GM21529 (cell line): ENCODE data around the gene CTAGE1.
"Not testable (repeated sequence)": the region's sequence is repeated elsewhere in the genome, so short reads cannot be mapped to it uniquely, and the experiment has no call there.

Experiments used
- ATAC-seq: cut with Tn5 transposase; IDR thresholded peaks from one replicate; pipeline ENCODE4 v1.9.1; 2021; ENCODE audit not compliant: unreplicated experiment

CTAGE1 gene

DNA sequence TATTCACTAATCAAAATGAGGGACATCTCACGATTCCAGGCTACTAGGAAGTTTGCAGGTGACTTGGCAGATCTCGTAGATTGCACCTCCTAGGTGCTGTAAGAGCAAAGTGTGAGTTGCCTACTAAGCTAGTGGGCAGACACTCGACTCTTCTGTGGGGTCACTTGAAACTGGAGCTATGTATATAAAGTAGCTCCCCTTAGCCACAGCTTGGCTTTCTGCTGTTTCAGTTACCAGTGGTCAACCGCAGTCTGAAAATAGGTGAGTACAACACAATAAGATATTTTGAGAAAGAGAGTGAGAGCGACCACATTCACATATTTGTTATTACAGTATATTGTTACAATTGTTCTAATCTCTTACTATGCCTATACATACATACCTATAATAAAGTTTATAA, 23.3 kb downstream of the CTAGE1 start:
- no peak for ATAC-seq

DNA sequence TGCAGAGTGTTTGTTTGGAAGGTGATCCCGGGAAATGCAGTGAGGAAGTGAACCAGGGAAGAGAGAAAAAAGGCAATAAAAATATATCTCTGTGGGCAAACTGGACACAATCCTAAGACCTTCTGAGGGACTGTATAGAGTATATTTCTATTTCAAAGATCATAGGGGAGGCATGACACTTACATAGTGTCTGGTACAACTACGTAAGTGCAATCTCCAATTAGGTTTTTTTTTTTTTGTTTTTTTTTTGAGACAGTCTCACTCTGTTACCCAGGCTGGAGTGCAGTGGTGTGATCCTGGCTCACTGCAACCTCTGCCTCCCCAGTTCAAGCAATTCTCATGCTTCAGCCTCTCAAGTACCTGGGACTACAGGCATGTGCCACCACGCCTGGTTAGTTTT, 24.6 kb downstream of the CTAGE1 start:
- not testable (repeated sequence) for ATAC-seq

DNA sequence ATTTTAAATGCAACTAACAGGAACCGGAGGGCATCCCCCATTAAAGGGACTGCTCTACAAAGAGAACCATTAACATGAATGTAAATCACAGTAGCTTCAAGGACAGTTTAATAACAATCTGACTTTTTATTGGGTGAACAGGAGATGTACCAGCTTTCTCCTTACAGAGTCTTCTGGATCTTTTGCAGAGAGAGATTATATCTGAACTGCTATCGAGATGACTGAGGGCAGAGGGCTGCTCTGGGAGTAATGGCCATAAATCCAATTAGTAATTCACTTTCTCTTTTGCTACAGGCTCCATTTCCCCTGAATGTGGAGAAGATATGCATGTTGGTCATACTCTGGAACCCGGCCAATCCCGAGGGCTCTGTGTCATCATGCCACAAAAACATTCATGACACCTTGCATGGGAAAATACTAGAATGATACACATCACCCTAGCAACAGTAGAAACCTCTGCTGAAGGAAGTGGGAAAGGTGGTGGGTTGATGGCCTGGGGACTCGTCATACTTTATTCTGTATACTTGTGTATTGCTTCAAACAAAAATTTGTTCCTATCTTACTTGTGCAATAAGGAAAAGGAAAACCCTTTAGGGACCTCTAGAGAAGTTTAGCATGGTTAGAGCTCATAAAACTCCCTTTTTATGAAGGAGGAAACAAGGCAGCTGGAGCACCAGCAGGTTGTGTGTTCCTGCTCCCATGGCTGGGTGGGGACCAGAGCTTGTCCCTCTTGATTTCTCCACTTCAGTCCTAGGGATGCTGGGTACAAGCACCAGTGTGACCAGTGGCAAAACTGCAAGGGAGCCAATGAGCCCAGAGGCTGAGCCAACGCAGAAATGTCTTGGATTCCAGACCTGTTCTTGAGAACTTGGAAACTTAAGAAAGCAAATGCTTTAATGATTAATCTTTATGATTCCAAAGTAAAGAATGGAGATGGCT, 26.0 kb downstream of the CTAGE1 start:
- no peak for ATAC-seq

DNA sequence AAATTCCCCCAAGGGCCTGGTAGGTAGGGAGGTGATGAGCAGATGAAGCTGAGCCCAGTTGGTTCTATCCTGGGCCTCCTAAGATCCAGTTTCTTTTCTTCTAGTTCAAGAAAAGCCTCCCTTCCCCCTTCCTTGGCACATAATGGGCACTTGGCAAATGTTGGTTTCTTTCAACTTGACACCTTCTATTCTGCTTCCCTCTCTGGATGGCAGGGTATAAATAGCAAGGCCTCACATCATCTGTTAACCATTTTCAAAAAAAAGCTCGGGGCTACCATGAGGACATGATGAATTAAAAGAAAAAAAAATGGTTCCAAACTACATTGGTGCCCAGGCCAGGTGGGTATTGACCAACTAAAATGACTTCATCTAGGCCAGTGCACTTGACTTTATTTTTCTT, 29.9 kb downstream of the CTAGE1 start:
- no peak for ATAC-seq

DNA sequence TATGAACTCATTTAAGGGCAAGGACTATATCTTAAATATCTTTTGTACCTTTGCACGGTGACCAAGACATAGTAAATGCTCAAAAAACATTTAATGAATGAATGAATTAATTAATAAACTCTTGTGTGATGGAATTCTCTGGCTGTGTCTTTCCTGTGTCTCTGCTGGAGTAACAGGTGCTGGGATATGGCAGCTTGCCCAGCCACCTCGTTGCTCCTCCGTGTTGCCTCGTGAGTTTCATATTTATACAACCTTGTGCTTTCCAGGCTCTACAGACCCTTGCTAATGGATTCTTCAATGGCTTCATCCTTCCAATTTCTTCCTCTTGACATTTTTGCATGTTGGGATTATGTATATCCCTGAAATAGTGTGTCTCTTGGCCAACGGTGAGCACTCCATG, 30.4 kb downstream of the CTAGE1 start:
- no peak for ATAC-seq

DNA sequence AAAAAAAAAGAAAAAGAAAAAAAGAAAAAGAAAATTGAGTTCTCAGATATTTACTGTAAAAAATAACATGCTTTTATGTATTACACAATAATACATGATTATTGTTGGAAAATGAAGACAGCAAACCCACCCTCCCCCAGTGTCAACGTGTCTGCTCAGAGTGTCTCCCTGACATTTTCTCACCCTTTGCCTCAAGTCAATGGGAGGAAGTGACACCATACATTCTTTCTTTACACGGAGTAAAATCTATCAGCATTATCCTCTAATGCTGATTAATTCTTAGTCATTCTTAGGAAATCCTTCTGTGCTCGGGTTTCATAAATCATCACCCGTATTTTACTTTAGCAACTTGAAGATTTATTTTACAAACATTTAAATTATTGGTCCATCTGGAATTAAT, 32.0 kb downstream of the CTAGE1 start:
- no peak for ATAC-seq

DNA sequence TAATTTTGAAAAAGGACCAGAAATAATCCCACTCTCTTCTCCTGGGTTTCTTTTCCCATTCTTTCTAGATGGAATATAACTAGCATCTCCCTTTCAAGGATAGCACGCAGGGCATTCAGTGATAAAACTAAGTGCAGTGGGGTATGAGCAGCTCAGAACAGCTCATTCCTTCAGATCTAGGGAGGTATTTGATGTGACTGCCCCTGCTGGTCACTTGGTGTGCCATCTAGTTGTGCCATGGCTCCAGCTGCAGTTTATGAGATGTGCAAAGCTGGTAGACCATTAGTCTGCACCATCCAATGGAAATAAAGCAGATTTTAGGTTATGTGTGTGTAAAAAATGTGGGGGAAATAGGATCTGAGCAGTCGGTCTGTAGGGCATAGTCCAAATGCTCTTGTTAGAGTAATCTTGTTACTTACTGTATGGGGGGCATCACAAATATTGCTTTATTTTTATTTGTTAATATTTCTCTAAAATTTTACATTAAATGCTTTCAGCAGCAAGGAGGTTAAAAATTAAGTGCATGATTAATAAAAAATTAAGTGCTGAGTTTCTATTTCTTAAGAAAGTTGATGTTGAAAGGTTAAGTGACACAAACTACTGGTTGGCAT, 38.9 kb downstream of the CTAGE1 start:
- ATAC-seq: no peak

DNA sequence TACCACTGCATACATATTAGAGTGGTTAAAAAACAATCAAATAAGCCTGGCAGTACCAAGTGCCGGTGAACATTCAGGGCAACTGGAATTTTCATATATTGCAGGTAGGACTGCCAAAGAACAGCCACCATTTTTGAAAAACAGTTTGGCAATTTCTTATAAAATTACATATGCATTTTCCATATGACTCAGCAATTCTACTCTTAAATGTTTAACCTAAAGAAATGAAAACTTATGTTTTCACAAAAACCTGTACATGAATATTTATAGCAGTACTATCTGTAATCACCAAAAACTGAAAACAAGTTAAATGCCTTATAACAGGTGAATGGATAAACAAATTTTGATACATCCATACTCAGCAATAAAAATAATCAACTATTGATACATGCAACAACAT, 39.9 kb downstream of the CTAGE1 start:
- ATAC-seq: no peak

DNA sequence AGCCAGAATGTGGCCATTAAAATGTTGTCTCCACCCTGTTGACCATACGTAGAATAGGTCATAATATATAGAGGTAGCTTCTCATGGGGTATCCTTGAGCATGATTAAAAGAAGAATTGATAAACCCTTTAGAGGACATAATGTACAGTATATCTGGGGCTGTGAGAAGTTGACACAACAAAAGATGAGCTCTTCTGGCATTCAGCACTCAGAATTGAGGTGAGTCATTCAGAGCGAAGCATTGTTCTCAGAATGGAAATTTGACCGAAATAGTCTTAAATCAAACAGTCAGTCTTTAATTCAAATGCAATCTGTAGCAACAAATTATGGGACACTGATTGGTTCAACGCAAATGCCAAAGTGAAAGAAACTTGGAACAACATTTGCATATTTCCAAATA, 47.3 kb downstream of the CTAGE1 start:
- ATAC-seq: no peak

DNA sequence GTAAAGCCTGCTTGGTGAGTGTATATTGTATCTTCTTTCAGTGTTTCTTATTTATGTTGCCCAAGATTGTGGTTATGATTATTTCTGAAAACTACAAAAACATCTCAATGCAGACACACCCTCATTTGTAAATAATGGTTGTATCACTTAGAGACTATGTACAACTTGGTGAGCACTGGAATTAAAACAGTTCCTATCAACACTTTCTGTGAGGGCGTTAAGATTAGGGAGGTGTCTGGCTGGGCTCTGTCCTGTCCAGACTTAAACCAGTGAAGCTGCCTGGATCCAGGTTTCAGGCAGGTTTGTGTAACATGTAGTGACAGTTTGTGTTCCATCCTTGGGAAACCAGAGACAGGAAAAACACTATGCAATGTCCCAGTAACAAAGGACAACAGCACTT, 49.7 kb downstream of the CTAGE1 start:
- ATAC-seq: no peak

DNA sequence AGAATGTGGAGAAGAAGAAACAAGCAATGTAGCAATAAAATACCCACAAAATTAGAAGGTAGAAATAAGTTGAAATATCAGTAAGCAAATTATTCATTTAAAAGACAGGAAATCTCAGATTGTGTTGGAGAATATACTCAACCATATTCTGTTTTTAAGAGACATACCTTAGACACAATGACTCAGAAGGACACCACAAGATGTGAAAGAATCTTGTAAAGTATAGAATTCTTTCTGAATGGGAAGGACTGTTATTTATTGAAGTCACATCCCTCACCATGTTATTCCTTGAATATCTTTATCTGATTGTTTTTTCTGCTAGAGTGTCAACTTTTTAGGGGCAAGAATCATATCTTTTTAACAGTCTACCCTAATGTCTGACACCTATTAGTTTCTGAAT, 50.4 kb downstream of the CTAGE1 start:
- no peak for ATAC-seq

DNA sequence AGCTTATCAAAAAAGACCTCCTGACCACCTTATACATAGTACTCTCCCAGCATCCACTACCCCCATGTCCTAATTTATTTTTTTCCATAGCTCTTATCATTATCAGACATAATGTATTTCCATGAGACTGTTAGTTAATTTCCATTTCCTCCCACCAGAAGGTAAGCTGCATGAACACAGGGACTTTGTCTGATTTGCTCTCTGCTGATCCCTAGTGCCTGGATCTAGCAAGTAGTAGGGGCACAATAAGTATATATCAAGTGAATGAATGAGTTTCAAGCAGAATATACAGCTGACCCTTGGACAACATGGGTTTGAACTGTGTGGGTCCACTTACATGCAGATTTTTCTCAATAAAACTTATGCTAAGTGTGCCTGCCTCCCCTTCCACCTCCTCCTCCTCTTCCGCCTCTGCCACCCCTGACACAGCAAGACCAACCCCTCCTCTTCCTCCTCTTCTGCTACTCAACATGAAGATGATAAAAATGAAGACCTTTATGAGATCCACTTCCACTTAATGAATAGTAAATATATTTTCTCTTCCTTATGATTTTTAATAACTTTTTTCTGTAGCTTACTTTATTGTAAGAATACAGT, 53.8 kb downstream of the CTAGE1 start:
- ATAC-seq: no peak
